SU-DHL-6 (cell line): ENCODE data around the gene BMPR1A.

Experiments
- CTCF ChIP-seq: fragments of 200-600 bp; sonication (generic); IDR thresholded peaks from one replicate; pipeline ENCODE4 v1.5.1; 2017; ENCODE audit warnings: antibody characterized with exemption, mild to moderate bottlenecking, low read length, moderate library complexity; ENCODE audit not compliant: insufficient read depth, poor library complexity, severe bottlenecking
- EZH2phosphoT487 ChIP-seq: fragments of 200-600 bp; sonication (generic), shearing (Covaris generic); conservative IDR thresholded peaks from 2 replicates; pipeline ENCODE4 v1.6.1; 2018; ENCODE audit warnings: mild to moderate bottlenecking, antibody characterized with exemption, low read length, moderate library complexity, mixed read lengths

DNA sequence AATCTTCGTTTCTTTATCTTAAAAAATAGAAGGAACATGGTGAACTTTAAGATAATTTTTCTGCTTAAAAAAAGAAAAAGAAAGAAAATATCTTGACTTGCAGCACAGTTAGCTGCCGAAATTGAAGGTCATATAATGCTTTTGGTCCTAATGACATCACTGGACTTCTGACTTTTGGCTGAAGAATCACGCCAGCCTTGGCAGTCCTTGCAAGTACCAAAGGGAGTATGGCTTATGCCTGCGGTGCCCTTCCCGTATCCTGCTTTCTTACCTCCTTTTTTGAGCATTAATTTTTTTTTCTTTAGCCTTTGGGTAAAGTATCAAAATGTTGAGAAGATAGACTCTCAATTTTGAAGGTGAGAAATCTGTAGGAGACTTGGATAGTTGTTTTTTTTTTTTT lies 7.0 kb downstream of the BMPR1A start:
- TF ChIP-seq CTCF (no peak), EZH2phosphoT487 (no peak)
